Left cardiac atrium (tissue), 4 donors: ENCODE data around the gene CFAP299. TPM values are rescaled to one million over a fixed set of nuclear protein-coding genes. Genes with fewer than 3 reads are reported as not detected.
"Not testable (repeated sequence)": the region's sequence is repeated elsewhere in the genome, so short reads cannot be mapped to it uniquely, and the experiment has no call there.

Experiments
- ATAC-seq, 2 donors: fragments of 200-7000 bp; cut with Tn5 transposase; one replicate each; pipeline ENCODE4 v1.9.1; 2020; ENCODE audit warnings: mild to moderate bottlenecking in 2 of 2, moderate library complexity in 2 of 2
- DNase-seq: peaks from one replicate; pipeline ENCODE4 v3.0.0-alpha.2; 2020
- intact Hi-C, 2 donors: fragments of 100-400 bp; cut with DNase I; formaldehyde crosslinking; loops; one replicate each; pipeline versions ENCODE4 v1.14.1 to v1.15.1; 2022 to 2023
- total RNA-seq, 2 donors: library from RNA; stranded (reverse); fragmentation: NEBNext Ultra II Directional; extraction: Animal tissue kit (Norgen Biotek cat#: 25700); gene quantifications; one replicate each; pipeline ENCODE4 v1.2.1, GENCODE V29; 2021
- donor health status: DM: no; HTN: yes; CAD: no.
- donor health status: DM: no; HTN: yes; CAD: no; lungs with severe emphysema.
- donor health status: DM: yes; HTN: yes; CAD: no.
- donor health status: Dilated cardiomyopathy.

CFAP299 gene
- total RNA-seq, 2 donors from 2014 or later: not detected

GRCh38 chr4:80619070-80619674 lies 283.6 kb downstream of the CFAP299 start:
- ATAC-seq: no peak
- intact Hi-C loops: no loop called here

GRCh38 chr4:80631861-80632260 lies 296.3 kb downstream of the CFAP299 start:
- DNase-seq (no peak), ATAC-seq (no peak)
- intact Hi-C loops: no loop called here

More at GRCh38 chr4:80619070-80619674, 283.6 kb downstream of the CFAP299 start:
- no peak for DNase-seq

- DNase-seq (no peak), ATAC-seq (no peak)
- intact Hi-C loops: no loop called here
These were observed 301.7 kb downstream of the CFAP299 start for GRCh38 chr4:80637190-80637589.

- ATAC-seq (no peak), DNase-seq (no peak)
- intact Hi-C loops: no loop called here
These were observed 310.5 kb downstream of the CFAP299 start for GRCh38 chr4:80646061-80646460.

GRCh38 chr4:80655662-80656061 lies 320.1 kb downstream of the CFAP299 start:
- no peak for DNase-seq
- no peak for ATAC-seq
- intact Hi-C loops: no loop called here

- DNase-seq, intact Hi-C loops, ATAC-seq: not testable (repeated sequence)
These were observed 334.6 kb downstream of the CFAP299 start for GRCh38 chr4:80670118-80670517.

GRCh38 chr4:80678413-80678812 lies 342.9 kb downstream of the CFAP299 start:
- no peak for DNase-seq

GRCh38 chr4:80680934-80681333 lies 345.4 kb downstream of the CFAP299 start:
- intact Hi-C loops: no loop called here
- ATAC-seq: no peak

More at GRCh38 chr4:80678413-80678812, 342.9 kb downstream of the CFAP299 start:
- intact Hi-C loops: no loop called here
- ATAC-seq: no peak

GRCh38 chr4:80685214-80685613 lies 349.7 kb downstream of the CFAP299 start:
- ATAC-seq (no peak), DNase-seq (no peak)
- intact Hi-C loops: no loop called here

More at GRCh38 chr4:80680934-80681333, 345.4 kb downstream of the CFAP299 start:
- DNase-seq: no peak

- DNase-seq, ATAC-seq, intact Hi-C loops: not testable (repeated sequence)
These were observed 352.2 kb downstream of the CFAP299 start for GRCh38 chr4:80687736-80688135.

GRCh38 chr4:80694171-80694570 lies 358.6 kb downstream of the CFAP299 start:
- intact Hi-C loops: no loop called here

GRCh38 chr4:80705311-80705710 lies 369.8 kb downstream of the CFAP299 start:
- intact Hi-C loops: no loop called here
- DNase-seq (no peak), ATAC-seq (no peak)

More at GRCh38 chr4:80694171-80694570, 358.6 kb downstream of the CFAP299 start:
- DNase-seq (no peak), ATAC-seq (no peak)

GRCh38 chr4:80709082-80709869 lies 373.7 kb downstream of the CFAP299 start:
- no peak for ATAC-seq
- no peak for DNase-seq
- intact Hi-C loops: no loop called here

- ATAC-seq (no peak), DNase-seq (no peak)
- intact Hi-C loops: no loop called here
These were observed 375.4 kb downstream of the CFAP299 start for GRCh38 chr4:80710748-80711451.

GRCh38 chr4:80711956-80712355 lies 376.4 kb downstream of the CFAP299 start:
- ATAC-seq (no peak), DNase-seq (no peak)
- intact Hi-C loops: no loop called here

- ATAC-seq (no peak), DNase-seq (no peak)
- intact Hi-C loops: no loop called here
These were observed 377.9 kb downstream of the CFAP299 start for GRCh38 chr4:80713409-80713808.

- ATAC-seq (no peak), DNase-seq (no peak)
- intact Hi-C loops: no loop called here
These were observed 381.7 kb downstream of the CFAP299 start for GRCh38 chr4:80717204-80717603.

- no peak for ATAC-seq
- intact Hi-C loops: no loop called here
- DNase-seq: no peak
These were observed 390.9 kb downstream of the CFAP299 start for GRCh38 chr4:80726471-80726870.

GRCh38 chr4:80730158-80730557 lies 394.6 kb downstream of the CFAP299 start:
- DNase-seq: no peak
- no peak for ATAC-seq
- intact Hi-C loops: no loop called here

GRCh38 chr4:80731436-80731835 lies 395.9 kb downstream of the CFAP299 start:
- intact Hi-C loops: no loop called here
- DNase-seq (no peak), ATAC-seq (no peak)
